ENCODE measurements around the gene PGM2.

PGM2 gene

DNA sequence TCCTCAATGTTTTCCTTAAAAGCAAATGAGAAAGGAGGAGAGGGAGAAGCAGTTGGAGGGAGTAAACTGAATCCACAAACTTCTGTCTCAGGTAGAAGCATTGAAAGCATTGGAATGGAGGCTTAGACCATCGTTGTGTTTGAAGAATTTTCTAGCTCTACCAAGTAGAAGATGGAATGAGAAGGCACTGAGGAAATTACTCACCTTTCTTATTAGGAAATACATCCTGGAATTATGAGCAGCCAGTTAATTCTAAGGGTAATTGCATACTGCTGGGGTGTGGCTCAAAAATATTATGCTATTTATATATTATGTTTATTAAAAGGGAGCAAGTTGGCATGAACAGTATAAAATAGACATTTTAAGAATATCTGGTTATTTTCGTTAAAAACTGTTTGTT, 12.9 kb downstream of the PGM2 start:
- no peak for DNase-seq (ENCODE audit: low read depth)
- TF ChIP-seq, protein P1, sequence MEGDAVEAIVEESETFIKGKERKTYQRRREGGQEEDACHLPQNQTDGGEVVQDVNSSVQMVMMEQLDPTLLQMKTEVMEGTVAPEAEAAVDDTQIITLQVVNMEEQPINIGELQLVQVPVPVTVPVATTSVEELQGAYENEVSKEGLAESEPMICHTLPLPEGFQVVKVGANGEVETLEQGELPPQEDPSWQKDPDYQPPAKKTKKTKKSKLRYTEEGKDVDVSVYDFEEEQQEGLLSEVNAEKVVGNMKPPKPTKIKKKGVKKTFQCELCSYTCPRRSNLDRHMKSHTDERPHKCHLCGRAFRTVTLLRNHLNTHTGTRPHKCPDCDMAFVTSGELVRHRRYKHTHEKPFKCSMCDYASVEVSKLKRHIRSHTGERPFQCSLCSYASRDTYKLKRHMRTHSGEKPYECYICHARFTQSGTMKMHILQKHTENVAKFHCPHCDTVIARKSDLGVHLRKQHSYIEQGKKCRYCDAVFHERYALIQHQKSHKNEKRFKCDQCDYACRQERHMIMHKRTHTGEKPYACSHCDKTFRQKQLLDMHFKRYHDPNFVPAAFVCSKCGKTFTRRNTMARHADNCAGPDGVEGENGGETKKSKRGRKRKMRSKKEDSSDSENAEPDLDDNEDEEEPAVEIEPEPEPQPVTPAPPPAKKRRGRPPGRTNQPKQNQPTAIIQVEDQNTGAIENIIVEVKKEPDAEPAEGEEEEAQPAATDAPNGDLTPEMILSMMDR (conservative IDR thresholded peaks at IDR 0.05; ENCODE audit: low read depth, low read length): no peak
- H3K4me3 ChIP-seq (ENCODE audit: low read length): no peak overlapping the region

DNA sequence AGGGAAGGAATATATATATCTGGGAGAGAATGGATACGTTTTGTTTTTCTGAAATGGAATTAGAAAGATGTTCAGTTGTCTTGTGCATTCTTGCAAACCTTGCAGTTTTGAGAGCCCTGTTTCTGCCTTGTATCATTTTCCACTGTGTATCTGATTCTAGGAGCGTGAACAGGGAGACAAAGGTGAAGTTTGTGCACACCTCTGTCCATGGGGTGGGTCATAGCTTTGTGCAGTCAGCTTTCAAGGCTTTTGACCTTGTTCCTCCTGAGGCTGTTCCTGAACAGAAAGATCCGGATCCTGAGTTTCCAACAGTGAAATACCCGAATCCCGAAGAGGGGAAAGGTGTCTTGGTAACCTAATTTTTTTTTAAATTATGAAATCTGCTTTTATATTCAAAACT, 17.7 kb downstream of the PGM2 start:
- no peak overlapping the region for H3K4me3 ChIP-seq (ENCODE audit: low read length)
- TF ChIP-seq, protein P1 (conservative IDR thresholded peaks at IDR 0.05; ENCODE audit: low read depth, low read length): no peak
- DNase-seq (ENCODE audit: low read depth): no peak

DNA sequence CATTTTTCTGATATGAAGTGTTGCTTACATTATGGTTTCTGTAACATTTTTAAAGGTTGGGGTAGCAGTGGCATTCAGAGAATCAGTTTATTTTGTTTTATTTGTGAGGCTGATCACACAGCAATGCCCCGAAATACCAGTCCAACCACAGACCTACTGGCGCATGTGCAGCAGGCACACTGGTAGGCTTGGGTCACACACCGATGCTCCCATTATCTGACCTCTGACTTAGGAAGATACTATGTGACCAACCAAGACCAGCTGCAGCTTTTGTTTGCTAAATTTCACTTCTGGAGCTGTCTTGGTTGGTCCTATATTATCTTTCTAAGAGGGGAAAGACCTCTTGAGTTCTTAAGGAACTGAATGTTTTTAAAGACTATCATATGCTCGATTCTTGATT, 18.7 kb downstream of the PGM2 start:
- DNase-seq (ENCODE audit: low read depth): no peak
- no peak overlapping the region for H3K4me3 ChIP-seq (ENCODE audit: low read length)
- TF ChIP-seq, protein P1 (conservative IDR thresholded peaks at IDR 0.05; ENCODE audit: low read depth, low read length): no peak

DNA sequence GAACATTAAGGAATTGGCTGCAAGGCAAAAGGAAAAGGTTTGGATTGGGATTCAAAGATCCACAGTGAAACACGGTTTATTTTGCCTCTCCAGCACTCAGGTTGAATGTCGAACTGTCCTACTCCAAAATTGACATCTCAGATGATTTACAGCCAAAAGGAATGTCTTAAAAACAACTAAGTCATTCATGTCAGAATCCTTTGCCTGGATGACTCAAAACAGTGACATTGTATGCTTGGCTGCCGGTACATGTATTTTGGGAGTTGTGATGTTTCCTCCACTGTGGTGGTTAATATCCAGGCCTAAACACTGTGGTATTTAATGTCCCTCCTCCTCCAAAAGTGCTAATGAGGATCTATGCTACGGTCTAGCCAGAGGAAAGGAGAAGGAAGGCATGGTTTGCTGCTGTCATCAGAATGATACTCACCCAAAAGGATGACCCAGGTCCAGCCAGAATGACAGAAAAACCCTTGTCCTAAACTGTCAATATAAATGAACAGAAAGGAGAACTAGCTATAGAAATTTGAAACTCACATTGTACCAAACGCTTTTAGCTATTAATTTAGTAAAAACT, 20.9 kb downstream of the PGM2 start:
- no peak overlapping the region for H3K4me3 ChIP-seq (ENCODE audit: low read length)
- no peak for DNase-seq (ENCODE audit: low read depth)
- TF ChIP-seq, protein P1 (conservative IDR thresholded peaks at IDR 0.05; ENCODE audit: low read depth, low read length): no peak

DNA sequence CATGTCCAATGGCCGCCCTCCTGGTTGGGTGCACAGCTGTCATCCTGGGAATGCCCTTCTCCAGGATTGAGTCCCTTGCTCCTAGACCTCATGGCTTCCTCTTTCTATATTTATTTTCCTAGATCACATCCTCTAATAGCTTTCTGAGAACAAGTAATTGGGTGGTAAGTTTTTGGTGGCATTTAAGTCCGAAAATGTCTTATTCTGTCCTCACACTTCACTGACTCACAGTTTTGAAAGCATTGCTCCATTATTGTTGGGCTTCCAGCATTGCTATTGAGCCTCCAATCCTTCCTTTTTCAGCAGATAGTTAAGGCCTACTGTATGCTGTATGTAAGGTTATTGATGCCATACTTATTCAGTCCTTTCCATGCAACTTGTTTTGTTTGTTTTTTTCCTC, 25.9 kb downstream of the PGM2 start:
- no peak for DNase-seq (ENCODE audit: low read depth)
- H3K4me3 ChIP-seq (ENCODE audit: low read length): no peak overlapping the region
- TF ChIP-seq, protein P1 (conservative IDR thresholded peaks at IDR 0.05; ENCODE audit: low read depth, low read length): no peak

DNA sequence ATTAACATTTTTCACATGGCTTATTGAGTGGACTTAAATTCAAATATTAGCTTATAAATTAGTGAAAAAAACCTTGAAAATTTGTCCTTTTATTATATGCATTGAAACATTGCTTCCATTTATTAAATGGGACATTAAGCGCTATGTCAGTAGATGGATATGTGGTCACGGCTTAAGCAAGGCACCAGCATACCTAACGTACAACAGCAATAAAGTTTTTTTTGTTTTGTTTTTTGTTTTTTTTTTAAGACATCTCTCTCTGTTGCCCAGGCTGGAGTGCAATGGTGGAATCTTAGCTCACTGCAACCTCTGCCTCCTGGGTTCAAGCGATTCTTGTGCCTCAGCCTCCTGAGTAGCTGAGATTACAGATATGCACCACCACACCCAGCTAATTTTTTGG, 31.6 kb downstream of the PGM2 start:
- H3K4me3 ChIP-seq (ENCODE audit: low read length): no peak overlapping the region
- TF ChIP-seq, protein P1 (conservative IDR thresholded peaks at IDR 0.05; ENCODE audit: low read depth, low read length): no peak
- no peak for DNase-seq (ENCODE audit: low read depth)

DNA sequence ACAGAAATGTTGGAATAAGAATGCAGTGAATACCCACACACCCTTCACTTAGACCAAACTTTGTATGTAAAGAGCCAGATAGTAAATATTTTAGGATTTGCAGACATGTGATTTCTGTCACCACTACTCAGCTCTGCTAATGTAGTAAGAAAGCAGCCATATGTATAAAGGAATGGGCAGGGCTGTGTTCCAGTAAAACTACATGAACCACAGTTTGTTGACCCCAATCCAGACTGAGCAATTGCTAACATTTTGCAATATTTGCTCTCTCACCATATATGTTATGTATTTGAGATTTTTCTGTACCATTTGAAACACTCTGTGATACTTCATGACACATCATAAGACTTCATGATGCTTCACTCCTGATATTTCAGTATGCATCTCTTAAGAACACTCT, 32.4 kb downstream of the PGM2 start:
- DNase-seq (ENCODE audit: low read depth): no peak
- TF ChIP-seq, protein P1 (conservative IDR thresholded peaks at IDR 0.05; ENCODE audit: low read depth, low read length): no peak
- no peak overlapping the region for H3K4me3 ChIP-seq (ENCODE audit: low read length)

All from retinal pigment epithelial cell (primary cell).